Stimulated activated naive CD4-positive, alpha-beta T cell treated with Interleukin-2 at 50 U/mL for 16 hours (primary cell): ENCODE results near the gene HCN3.
"Not testable (repeated sequence)": the region's sequence is repeated elsewhere in the genome, so short reads cannot be mapped to it uniquely, and the experiment has no call there.

Experiments used
- DNase-seq: peaks from one replicate; lab custom pipeline; 2025; lab: John Stamatoyannopoulos, UW

Gene HCN3

DNA sequence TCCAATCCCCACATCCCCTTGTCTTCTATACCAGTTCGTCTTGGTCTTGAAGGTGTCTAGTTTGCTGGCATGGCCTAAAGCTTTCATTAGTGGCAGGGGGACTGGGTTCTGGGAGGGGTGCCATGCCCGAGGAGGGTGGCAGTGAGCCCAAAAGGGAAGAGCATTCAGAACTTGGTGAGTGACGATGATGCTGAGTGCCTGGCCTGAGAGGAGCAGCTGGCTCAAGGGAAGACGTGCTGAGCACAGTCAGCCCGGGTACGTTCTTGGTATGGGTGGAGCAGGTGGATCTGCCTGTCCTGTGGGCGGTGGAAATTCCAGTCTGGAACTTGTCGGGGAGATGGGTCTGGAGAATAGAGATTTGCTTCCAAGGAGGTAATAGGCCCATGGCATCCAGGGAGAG is 36.0 kb downstream of the HCN3 start:
- no peak for DNase-seq

DNA sequence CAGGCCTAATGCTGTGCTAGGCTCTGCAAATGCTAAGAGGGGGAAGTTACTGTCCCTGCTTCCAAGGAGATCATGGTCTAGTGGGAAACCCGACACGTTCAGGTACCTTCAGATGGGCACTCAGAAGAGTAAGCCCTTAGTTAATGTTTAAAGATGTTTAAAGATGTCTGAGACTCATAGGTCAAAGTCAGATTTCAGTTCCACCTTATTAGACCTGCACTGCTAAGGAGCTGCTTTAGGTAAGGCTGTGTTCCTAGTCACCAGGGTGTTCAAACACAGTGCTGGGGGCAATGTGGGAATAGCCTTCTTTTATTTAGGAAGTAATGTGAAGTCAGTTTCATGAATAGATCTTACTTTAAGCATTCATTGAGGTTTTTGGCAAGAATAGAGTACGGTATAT is 39.7 kb downstream of the HCN3 start:
- DNase-seq: no peak

DNA sequence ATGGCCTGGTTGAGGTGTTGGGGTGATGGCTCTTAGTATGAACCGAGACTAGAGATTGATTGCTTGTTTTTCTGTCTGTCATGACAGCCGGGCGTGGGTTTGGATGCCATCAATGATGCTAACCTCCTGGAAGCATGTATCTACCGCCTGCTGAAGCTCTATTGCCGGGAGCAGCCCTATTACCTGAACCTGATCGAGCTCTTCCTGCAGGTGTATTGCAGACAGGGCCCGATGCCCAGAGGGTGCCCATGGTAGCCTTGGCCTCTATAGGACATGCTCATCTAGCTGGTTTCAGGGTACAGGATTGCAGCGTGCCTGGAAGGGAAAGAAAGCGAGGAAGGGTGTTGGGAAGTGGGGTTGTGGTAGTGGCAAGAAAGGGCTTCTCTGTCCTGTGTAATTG is 40.8 kb downstream of the HCN3 start:
- DNase-seq: no peak

DNA sequence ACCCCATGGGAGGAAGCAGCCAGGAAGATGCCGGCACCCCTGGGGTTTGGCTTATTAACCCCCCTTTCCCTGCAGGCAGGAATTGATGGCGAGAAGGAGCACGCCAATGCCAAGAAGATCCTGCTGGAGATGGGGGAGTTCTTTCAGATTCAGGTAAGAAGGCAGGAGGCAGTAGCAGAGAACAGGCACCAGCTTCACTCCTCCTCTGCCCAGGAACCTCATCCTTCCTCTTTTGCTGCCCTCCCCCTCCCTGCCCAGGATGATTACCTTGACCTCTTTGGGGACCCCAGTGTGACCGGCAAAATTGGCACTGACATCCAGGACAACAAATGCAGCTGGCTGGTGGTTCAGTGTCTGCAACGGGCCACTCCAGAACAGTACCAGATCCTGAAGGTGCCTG is 42.3 kb downstream of the HCN3 start:
- DNase-seq: no peak

DNA sequence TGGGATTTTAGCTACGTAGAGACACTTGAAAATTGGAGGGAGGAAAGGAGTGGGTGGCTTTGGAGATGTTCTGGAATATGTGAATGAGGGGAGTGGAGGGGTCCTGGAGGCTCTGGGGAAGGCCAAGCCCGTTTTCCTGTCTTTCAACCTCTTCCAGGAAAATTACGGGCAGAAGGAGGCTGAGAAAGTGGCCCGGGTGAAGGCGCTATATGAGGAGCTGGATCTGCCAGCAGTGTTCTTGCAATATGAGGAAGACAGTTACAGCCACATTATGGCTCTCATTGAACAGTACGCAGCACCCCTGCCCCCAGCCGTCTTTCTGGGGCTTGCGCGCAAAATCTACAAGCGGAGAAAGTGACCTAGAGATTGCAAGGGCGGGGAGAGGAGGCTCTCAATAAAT is 43.0 kb downstream of the HCN3 start:
- DNase-seq: no peak

DNA sequence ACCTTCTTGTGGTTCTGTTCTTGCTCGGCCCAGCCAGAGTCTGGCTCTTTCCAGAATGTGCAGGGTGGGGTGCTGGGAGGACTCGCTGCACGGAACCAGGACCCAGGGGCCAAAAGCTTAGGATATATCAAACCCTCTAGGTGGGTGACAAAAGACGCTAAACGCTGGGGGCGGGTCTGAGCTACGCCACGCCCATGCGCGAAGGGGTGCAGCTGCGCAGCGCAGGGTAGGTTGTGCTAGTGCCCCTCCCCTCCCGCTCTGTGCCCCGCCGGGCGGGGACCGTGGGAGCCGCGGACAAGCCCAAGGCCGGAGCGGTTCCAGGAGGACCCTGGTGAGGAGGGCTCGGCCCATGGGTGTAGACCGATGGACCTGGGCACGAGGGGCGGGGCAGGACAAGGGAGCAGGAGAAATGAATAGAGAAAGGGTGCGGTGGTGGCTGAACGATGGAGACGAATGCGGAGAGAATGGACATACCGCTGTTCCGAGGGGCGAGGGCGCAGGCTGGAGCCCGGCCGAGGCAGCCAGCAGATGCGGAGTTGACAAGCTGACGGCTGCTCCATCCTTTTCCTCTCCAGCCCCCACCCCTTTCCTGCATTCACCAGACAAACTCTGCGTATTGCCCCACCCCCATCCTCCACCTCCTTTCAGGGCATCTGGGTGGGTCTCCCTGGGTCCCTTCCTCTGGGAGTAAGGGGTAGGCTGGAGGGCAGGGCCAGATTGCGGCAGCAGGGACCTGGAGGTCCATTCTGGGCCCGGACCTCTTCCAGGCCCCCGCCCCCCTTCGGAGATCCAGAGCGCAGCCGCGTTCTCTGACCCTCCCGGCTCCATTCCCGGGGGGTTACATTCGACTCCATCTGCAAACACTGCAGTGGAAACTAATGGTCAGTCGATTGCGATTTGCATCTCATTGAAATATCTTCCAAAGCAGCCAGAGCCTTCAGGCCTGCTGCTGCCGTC is 43.7 kb downstream of the HCN3 start, which contains the start of gene RUSC1:
RUSC1 (plus strand) TSS at position 234 of the 957 bp plus-strand sequence. CDS start 880 bp downstream, outside the sequence.
- peak; percentile 60 for DNase-seq

DNA sequence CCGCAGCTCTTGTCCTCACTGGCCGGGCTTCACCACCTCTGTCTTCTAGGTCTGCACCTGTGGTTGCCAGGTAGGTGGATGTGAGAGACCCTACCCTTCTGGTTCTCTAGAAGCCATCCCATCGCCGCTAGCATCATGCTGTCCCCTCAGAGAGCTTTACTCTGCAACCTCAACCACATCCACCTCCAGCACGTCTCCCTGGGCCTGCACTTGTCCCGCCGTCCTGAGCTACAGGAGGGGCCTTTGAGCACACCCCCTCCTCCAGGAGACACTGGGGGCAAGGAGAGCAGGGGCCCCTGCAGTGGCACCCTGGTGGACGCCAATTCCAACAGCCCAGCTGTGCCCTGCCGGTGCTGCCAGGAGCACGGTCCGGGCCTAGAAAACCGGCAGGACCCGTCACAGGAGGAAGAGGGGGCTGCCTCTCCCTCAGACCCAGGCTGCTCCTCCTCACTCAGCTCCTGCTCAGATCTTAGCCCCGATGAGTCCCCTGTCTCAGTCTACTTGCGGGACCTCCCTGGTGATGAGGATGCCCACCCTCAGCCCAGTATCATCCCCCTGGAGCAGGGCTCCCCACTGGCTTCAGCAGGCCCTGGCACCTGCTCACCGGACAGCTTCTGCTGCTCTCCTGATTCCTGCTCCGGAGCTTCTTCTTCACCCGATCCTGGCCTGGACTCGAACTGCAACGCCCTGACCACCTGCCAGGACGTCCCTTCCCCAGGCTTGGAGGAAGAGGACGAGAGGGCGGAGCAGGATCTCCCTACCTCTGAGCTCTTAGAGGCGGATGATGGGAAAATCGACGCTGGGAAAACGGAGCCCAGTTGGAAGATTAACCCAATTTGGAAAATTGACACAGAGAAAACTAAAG is 44.6 kb downstream of the HCN3 start:
- no peak for DNase-seq

DNA sequence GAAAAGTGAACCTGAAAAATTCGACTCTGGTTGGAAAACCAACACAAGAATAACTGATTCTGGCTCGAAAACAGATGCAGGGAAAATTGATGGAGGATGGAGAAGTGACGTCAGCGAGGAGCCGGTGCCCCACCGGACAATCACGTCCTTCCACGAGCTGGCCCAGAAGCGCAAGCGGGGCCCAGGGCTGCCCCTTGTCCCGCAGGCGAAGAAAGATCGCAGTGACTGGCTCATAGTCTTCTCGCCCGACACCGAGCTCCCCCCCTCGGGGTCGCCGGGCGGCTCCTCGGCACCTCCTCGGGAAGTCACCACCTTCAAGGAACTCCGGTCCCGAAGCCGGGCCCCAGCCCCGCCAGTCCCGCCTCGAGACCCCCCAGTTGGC is 45.3 kb downstream of the HCN3 start:
- DNase-seq: no peak

DNA sequence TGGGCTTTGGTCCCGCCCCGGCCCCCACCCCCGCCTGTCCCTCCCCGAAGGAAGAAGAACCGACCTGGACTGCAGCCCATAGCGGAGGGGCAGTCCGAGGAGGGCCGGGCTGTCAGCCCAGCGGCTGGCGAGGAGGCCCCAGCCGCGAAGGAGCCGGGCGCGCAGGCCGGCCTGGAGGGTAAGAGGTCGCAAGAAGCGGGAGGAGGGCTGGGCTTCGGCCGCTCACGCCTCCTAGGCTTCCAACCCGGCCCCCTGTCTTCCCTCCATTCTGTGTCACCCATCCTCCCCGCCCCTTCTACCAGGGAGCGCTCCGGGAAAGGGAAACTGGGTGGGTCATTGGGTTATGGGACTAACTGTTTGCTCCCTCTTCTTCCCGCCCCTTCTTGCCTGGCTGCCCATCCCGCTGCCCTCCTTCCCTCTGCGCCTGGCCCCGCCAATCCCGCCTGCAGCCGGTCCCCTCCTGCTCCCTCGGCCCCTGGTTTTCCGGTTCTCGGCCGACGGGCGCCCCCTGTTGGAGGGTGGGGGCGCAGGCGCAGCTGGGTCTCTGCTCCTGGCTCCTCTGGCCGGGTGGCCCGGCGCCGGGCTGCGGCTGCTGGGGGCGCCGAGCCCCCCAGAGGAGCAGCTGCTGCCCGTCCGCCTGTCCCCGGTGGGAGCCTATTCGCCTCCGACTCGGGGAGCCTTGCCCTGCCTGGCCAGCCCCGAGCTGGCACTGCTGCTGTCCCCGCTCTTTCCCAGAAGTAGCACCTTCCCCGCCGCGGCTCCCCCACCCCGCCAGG is 45.9 kb downstream of the HCN3 start:
- DNase-seq: peak; percentile 78

DNA sequence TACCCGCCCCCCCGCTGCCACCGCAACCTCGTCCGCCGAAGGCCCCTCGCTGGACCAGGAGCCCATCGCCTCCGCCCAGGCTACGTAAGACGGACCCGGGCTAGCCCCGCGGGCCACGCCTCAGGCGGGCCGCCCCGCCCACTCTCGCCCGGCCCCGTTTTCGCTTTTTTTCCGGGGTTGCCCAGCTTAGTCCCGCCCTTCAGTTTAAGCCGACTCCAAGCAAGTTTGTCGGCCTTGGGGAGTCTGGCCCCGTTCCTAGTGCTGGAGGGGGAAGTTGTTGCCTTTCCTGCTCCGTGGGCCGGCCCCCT is 46.4 kb downstream of the HCN3 start:
- DNase-seq: peak; percentile 71

DNA sequence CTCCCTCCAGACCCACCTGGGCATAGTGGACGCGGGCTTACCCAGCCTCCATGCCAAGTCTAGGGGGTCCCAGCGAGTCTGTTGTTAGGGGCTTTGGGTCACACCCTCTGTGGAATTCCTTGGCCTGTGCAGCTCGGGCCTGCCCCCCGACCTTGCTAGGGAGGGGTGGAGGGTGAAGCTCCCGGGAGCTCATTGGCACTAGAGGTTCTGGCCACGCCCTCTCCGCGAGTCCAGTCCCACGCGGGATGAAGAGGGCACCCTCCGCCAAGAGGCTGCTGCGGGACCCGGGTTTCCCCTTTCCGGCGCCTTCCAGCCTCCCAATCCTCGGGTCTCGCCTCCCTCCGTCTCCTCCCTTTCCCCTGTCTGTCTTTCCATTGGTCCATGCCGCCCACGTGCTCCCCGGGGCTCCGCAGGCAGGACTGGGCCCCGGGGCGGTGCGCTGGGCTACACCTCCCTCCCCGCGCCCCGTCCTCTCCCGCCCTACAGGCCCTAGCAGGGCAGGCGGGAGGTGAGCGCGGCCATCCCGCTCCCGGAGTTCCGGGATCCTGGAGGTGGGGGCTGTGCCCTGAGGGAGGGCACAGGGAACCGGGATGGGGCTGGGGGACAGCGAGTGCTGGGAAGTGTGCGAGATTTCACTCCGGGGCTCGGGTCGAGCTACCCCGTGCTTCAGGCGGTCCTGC is 46.9 kb downstream of the HCN3 start:
- peak; percentile 91 for DNase-seq

DNA sequence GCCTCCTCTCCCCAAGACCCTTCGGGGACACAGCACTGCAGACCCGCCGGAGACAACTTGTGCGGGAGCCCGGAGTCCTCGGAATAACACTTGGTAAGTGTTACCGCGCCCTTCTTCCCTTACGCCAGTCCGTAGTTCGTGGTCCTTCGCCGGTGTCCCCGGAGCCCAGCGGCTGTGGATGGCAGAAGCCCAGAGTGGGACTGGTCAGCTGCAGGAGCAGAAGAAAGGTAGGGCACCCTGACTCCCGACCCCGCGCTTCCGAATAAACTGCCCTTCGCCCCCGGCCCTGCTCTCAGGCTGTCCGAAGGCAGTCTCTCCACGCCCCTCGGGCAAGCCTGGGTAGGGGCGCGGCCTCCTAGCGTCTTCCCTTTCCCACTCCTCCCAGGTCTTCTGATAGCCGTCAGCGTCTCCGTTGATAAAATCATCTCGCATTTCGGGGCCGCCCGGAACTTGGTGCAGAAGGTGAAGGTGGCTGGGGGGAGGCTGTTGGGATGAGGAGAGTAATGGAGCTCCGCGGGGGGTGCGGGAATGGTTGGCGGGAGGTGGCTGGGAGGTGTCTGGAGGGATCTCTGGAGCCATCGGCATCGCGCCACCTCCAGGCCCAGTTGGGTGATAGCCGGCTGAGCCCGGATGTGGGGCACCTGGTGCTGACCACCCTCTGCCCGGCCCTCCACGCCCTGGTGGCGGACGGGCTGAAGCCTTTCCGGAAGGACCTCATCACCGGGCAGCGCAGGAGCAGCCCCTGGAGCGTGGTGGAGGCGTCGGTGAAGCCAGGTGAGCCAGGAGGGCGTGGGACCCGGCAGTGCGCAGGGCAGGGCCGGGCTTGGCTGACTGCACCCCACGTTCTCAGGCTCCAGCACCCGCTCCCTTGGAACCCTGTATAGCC is 47.7 kb downstream of the HCN3 start:
- DNase-seq: peak; percentile 21

DNA sequence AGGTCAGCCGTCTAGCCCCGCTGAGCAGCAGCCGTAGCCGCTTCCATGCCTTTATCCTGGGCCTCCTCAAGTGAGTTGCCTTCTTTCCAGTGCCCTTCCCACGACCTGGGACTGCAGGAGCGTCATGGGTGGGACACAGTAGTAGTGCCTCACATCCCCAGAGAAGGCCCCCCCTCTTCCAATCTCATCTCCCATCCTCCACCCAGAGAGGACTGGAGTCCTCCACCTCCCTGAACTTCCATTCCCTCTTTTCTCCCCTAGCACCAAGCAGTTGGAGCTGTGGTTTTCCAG is 48.3 kb downstream of the HCN3 start:
- DNase-seq: no peak

DNA sequence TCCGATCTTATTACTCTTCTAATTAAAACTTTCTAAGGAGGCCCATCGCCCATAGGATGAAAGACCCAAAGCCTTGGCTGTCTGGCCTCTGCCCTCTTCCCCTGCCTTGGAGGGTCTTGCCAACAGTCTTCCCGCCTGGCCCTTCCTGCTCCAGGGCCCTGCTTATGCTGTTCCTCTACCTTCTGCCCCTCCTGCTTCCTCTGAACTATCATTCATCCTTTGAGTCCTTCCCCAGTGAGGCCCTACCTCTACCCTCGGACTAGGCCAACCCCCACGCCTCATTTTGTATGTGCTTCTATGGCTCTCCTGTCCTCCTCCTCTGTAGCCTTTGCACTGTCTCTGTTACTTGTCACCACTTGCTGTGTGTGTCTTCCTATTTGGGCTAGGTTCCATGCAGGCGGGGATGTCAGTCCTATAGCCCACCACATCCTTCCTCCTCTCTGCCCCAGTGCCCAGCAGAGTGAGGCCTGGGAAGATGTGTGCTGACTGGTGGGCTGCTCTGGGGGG is 48.8 kb downstream of the HCN3 start:
- DNase-seq: no peak

DNA sequence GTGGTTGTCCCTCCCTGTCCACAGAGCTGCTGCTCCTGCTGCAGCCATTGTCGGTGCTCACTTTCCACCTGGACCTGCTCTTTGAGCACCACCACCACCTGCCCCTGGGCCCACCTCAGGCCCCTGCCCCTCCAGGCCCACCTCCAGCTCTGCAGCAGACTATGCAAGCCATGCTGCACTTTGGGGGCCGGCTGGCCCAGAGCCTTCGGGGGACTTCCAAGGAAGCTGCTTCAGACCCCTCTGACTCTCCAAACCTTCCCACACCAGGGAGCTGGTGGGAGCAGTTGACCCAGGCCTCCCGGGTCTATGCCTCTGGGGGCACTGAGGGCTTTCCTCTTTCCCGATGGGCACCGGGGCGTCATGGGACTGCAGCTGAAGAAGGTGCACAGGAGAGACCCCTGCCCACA is 49.4 kb downstream of the HCN3 start:
- DNase-seq: no peak

DNA sequence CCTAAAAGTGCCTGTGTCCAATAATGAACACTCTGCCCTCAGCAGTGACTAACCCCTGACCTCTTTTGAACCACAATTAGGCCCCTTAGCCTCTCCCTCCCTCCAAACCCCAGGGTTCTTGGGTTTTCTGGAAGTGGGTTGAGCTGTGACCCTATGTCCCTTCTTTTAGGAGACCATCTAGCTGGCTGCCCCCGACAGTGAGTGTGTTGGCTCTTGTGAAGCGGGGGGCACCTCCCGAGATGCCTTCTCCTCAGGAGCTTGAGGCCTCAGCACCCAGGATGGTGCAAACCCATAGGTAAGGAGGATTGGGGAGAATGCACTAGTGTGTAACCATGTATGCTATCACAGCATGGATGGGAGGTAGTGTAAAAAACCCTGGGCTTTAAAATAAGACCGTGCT is 50.7 kb downstream of the HCN3 start:
- DNase-seq: no peak

DNA sequence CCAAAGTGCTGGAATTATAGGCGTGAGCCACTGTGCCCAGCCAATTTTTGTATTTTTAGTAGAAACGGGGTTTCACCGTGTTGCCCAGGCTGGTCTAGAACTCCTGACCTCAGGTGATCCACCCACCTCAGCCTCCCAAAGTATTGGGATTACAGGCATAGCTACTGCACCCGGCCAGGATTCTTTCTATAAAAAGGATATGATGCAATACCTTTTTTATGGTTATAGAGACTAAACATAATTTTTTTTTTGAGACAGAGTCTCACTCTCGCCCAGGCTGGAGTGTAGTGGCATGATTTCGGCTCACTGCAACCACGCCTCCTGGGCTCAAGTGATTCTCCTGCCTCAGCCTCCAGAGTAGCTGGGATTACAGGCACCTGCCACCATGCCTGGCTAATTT is 51.6 kb downstream of the HCN3 start:
- DNase-seq: not testable (repeated sequence)

DNA sequence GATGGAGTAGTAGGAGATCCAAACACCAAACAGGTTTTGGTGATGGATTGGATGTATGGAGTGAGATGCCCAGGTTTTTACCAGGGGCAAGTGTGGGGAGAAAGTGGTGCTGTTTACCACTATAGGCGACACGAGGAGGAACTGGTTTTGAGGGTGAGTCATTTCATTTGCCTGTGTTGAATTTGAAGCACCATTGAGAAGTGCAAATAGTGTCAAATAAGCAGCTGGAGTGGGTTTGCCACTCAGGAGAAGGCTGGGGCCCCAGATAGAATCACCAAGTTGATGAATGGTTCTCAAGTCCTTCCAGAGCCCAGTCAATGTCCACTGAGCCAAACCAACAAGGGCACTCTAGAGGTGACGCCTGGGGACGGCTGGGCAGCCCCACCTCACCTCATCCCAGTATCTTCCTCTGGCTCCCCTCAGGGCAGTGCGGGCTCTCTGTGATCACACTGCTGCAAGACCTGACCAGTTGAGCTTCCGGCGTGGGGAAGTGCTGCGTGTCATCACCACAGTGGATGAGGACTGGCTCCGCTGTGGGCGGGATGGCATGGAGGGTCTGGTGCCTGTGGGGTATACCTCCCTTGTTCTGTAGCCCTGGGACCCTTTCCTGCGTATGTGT is 52.8 kb downstream of the HCN3 start:
- no peak for DNase-seq

DNA sequence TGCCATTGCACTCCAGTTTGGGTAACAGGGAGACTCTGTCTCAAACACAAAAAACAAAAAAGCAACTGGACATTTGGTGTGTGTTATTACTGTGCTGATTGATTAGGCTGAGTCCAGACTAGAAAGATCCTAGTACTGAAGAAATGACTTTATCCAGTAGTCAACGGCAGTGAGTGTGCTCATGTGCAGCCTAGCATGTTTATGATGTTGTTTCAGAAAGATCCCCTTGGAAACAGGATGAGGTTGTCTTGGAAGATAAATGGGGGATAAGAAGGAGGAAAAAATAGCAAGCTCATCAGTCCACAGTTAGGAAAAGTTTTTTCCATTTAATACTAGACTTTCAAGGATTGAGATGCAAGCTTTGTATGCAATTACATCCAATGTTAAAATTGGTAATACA is 57.7 kb downstream of the HCN3 start:
- DNase-seq: no peak
